HG03103 (cell line): ENCODE data around the gene POLR3A.
A peak's percentile ranks its signal among the peaks of the same experiment; 100 is the strongest.
"Not testable (repeated sequence)": the region's sequence is repeated elsewhere in the genome, so short reads cannot be mapped to it uniquely, and the experiment has no call there.

Source experiments
- ATAC-seq: cut with Tn5 transposase; IDR thresholded peaks from one replicate; pipeline ENCODE4 v1.9.1; 2021; ENCODE audit warnings: low read depth; ENCODE audit not compliant: unreplicated experiment

Gene POLR3A

DNA sequence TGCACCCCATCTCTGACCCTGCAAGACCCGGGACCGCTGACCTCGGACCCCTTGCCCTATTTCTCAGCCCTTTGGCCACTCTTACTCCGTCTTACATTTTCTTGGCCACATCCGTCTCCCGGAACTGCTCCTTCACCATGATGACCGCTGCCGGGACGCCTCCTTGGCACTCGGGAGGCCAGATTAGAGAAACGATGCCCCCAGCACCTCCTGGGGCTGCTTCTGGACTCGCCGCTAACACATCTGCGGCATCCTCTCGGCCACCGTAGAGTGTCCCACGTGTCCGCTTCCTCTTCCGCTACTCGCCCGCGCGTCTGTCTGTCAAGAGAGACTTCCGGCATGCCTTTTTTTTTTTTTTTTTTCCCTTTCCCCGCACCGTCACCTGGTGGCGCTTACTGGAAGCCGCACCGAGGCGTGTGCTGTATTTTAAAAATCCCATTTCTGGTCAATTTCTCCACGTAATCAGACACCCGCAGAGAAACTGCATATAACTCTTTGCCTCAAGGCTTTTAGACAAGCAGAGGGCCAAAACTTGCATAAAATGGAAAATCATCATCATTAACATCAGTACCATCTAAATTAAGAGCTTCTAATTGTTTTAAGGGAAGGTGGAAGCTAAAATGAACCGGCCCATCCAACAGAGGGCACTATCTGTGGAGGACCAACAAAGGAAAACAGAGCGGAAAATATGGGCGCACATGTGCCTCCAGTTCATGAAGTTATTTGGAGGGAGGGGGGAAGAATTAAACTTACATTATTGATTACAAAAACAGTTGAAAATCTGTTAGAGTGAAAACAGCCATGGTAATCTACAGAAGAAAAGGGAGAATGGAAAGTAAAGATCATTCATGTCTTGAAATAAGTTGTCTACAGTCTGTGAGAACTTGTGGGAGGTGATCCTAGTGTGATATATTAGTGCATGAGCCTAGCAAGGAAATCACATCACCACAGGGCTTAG is at the start of gene POLR3A:
Gene POLR3A, minus strand, starts transcription at position 247 of the 958 bp plus-strand sequence. Its CDS starts 108 bp downstream, at position 139.
- peak; percentile 37 for ATAC-seq

DNA sequence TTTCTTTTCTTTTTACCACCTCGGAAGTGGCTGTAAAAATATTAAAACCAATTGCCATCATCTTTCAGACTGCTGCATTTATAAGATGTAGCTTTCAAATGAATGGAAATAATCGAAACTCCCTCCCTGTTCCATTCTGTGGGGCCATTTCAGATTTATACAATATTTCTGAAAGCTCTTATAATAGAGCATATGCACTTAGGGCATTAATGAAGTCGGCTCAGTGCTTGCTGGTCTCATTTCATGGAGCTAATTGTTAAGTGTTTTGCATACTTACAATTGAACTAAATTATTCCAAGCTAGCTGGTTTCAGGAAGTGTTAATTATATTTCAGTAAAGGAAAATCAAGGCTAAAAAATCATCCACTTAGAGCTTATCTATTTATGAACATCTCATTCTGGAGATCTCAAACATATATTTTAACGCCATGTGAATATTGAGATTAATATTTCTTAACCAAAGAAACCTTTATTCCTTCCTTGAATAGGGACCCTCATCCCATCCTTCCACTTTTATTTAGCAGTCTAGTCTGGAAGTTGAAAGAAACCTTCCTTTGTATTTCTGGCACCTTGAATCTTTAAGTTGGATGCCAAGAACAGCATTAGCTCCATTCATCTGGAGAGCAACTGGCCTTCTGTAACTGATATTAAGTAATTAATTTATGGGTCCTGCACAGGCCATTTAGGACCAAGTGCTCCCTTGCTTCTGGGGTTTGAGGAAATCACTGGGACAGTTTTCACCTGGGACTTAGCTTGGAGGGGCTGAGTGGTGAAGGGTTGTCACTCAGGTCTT is 49.4 kb upstream of the POLR3A start:
- no peak for ATAC-seq

DNA sequence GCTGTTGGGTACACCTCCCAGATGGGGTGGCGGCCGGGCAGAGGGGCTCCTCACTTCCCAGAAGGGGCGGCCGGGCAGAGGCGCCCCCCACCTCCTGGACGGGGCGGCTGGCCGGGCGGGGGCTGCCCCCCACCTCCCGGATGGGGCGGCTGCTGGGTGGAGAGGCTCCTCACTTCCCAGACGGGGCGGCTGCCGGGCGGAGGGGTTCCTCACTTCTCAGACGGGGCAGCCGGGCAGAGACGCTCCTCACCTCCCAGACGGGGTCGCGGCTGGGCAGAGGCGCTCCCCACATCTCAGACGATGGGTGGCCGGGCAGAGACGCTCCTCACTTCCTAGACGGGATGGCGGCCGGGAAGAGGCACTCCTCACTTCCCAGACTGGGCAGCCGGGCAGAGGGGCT is 46.5 kb upstream of the POLR3A start:
- not testable (repeated sequence) for ATAC-seq

DNA sequence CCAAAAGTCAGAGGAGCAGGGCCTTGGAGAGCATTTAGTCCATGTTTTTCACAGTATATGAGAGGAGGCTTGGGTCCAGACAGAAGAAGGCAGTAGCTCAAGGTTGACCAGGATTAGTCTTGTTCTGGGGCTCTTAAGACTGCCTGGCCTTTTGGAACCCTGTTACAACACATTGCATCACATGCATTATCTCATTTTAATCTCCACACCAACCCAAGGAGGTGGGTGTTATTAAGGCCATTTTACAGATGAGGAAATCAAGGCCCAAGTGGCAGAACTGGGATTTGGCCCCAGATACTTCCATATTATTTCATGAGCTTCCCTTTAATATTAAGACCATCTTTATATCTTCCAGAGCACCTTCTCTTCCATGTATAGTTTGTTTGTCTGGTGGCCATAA is 43.2 kb upstream of the POLR3A start:
- ATAC-seq = no peak

DNA sequence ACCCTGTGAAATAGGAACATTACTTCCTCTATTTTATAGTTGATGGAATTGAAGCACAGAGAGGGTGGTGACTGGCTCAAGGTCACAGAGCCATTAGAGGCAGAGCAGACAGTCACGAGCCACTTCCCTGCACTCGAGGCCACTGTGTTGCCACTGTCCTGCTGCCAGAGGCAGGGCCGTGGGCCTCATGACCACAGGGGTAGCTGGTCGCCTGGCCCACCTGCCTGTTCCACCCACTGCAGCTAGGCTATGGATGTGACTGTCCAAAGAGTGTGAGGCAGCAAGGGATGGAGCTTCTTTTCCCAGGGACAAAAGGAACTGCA is 42.5 kb upstream of the POLR3A start:
- ATAC-seq = no peak

DNA sequence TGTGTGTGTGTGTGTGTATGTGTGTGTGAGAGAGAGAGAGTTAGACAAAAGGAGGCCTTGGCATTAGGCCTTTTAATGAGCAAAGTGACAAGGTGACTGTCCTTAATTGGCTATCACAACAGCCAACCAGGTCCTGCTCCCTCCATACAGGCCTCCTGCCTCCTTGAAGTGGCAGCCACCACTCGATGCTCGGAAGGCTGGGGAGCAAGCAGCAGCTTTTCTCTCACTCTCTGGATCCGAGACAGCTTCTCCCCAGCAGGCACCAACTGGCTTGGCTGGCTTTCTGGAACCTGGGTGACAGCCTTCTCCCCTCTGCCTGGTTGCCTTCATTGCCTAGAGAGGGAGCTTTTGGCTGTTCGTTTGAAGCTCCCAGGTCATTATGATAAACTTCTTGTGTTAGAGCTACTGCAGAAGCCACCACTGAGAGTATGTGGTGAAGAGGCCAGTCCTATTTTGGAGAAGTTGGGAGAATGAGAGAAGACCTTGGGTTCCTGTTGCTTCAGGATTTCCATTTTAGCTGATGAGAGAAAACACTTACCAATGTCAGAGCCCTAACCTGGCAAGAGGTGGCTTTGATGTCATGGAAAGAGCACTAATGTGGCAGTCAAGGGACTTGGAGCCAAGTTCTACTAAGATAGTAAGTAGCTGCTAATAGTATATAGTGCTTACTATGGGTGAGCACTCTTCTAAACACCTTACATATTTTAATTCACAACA is 42.0 kb upstream of the POLR3A start:
- ATAC-seq = no peak

DNA sequence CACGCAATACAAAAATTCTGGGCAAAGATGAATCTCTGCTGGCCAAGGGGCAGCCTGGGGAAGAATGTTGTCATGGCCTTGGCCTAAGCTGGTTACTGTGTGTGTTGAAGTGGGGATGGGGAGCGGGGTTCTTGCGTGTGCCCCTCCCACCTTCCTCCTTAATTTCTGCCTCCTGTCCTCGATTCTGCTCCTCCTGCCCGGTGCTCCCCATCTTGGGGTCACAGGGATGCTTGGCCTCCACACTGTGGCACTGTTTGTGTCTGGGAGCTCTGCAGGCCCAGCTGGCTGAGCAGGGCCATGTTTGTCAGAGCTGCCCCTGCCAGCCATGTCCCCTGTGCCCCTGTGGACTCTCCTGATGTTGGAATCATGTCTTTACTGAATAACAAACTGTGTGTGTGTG is 41.4 kb upstream of the POLR3A start:
- ATAC-seq = no peak

DNA sequence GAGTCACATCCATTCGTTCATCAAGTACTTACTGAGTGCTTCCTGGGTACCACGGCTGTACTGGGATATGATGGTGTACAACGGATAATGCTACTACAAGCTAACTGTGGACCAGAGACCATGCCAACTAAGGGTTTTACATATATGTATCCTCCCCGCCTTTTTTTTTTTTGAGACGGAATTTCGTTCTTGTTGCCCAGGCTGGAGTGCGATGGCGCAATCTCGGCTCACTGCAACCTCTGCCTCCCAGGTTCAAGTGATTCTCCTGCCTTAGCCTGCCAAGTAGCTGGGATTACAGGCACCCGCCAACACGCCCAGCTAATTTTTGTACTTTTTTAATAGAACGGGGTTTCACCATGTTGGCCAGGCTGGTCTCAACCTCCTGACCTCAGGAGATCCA is 40.7 kb upstream of the POLR3A start:
- ATAC-seq = not testable (repeated sequence)

DNA sequence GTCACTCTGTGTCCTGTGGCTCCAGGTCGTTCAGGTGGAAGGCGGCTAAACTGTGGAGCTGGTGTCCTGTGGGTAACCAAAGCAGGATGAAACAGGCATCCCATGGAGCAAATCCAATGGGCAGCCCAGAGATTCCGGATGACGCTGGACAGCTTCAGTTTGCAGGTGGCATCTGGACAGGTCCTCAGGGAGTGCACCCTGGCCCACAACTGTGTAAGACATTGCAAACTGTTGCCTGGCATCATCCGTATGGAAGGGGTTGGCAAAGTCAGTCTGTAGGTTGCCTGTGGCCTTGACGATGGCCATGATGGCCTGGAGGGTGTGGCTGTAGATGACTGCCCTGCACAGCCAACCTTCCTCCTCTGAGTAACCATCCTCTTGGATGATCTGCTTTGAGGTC is 39.8 kb upstream of the POLR3A start:
- no peak for ATAC-seq

DNA sequence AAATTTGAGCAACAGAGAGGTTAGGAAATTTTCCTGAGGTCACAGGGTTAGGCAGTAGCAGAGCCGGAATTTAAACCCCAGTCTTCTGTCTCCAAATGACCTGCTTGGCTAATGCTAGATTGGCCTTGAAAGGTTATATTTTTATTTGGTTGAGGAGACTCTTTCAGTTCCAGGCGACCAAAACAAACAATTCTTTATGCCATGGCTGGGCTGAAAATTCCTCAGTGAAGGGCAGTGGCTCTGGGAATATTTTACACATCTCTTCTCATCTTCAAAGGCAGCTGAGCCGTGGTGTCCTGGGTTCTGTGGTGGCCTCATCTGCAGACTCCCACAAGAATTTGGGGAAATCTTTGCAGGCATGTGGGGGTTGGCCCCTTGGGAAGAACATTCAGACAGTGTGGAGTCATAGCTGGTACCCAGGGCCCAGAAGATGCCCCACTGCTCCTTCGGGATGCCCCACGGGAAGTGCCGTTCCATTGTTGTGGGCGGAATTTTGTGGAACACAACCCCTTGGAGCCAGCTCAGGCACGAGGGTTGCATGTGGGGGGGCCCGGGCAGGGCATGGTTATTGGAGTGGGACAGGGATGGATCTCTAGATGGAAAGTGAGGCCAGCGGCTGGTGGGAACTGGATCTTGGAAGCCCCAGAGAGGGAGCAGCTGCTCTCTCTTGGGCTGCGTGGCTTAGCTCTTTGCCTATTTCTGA is 37.6 kb upstream of the POLR3A start:
- ATAC-seq = no peak

DNA sequence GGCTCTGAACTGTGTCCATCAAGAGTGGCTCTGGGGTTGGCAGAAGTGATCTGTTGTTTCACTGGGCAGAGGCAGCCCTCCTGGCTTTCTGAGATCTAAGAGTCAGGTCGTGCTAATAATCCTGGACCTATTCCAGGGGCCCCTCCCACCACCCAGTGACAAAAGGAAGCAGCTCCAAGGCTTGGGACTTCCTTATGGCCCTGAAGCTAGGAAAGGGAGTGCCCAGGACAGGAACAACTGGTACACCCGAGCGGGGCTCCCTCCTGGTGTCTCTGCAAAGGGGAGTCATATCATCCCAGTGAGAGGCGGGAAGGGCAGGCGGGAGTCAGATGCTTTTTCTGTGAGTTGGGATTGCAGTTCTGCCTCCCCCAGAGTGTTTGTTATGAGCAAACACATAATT is 36.7 kb upstream of the POLR3A start:
- ATAC-seq = no peak

DNA sequence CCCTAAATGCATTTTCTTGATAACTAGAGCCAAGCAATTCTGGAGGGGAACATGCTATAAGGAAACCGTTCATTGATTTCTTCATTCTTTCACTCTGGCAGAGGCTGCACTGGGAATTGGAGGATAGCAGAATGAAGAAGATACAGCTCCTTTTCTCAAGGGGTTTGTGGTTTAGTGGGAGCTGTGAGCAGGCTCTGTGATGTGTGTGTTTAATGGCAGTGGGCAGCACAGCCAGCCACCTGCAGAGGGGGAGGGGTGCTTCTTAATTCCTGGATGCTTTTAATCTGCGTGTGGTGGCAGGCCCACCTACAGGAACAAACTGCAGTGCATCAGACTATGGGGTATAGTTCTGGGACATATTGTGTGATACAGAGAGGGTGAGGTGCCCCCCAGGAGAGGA is 36.3 kb upstream of the POLR3A start:
- ATAC-seq = no peak

DNA sequence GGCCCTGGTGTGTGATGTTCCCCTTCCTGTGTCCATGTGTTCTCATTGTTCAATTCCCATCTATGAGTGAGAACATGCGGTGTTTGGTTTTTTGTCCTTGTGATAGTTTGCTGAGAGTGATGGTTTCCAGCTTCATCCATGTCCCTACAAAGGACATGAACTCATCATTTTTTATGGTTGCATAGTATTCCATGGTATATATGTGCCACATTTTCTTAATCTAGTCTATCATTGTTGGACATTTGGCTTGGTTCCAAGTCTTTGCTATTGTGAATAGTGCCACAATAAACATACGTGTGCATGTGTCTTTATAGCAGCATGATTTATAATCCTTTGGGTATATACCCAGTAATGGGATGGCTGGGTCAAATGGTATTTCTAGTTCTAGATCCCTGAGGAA is 35.6 kb upstream of the POLR3A start:
- ATAC-seq = not testable (repeated sequence)

DNA sequence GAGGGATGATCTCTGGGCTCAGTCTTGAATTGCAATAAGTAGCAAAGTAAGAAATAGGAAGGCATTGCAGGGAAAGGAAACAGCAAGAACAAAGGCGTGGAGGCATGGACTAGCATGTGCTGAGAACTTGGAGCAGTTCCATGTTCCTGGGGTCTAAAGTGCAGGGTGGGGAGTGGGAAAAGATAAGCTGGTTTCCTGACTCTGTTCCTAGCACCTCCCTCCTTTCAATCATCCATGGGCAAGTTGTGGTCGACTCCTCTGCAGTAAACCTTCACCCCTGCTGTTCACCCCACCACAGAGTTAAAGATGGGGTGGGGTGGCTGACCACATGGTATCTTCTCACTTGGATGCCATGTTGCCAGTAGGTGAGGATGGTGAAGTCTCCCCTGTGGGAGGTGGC is 33.9 kb upstream of the POLR3A start:
- ATAC-seq = no peak

DNA sequence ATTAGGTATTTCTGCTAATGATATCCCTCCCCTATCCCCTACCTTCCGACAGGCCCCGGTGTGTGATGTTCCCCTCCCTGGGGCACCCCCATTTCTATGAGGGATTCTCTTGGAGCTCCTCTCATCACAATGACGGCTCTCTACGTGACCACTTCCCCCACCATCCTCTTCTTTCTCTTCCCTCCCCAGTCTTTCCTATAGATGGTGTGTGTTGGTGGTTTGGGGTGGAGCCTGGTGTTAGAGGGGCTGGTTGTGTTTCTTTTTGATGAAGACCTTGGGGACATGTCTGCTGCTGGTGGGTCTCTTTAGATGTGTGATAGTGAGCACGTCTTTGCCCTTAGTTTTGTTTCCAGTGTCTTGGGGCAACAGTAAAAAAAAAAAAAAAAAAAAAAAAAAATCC is 33.0 kb upstream of the POLR3A start:
- ATAC-seq = no peak

DNA sequence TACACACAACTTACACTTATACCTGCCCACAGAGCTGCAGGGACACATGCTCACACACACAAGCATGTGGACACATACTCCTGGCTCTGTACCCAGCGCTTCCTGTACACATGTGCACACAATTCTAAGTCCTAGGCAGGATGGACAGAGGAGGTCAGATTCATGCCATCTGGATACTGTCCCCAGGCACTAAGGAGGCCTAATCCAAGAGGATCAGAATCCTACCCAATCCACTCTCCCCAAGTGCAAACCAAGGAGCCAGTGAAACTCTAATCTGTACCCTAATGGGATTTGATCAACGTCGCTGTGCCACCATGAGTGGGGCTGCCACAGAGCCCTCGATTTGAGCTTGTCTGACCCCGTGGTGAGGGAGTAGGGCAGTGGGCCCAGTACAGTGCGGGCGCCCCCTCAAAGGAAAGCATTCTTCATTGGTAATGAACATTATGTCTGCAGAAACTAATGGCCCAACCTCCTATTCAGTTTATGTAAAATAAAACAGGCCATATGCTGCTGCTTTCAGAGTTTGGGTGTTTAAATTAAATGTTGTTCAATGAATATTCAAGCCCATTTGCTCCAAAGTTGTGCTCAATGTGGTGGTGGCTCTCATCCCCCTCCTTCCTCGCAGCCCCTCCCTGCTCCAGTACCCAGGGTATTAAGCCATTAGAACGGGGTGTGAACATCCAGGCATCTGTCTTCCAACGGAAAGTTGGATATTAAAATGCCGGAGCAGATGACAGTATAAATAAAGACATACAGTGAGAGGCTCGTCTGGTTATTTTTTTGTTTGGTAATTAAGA is 30.8 kb upstream of the POLR3A start:
- no peak for ATAC-seq

DNA sequence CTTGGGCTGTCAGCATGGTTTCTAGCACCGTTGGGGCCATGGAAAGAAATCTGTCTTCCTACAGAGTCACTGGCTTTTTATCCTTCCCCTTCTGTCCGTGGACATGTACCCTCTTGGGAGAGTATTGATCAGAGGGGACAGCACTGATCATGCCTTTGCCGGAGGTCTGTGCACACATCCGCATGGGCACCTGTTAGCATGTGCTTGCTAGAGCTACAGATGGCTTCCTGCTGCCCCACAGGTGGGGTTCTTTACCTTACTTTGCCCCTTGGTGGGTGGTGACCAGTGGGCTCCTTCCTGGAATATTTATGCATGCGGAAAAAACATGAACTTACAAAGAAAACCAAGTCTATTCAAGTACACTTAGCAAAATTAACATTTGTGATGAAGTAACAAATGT is 29.2 kb upstream of the POLR3A start:
- ATAC-seq = no peak

DNA sequence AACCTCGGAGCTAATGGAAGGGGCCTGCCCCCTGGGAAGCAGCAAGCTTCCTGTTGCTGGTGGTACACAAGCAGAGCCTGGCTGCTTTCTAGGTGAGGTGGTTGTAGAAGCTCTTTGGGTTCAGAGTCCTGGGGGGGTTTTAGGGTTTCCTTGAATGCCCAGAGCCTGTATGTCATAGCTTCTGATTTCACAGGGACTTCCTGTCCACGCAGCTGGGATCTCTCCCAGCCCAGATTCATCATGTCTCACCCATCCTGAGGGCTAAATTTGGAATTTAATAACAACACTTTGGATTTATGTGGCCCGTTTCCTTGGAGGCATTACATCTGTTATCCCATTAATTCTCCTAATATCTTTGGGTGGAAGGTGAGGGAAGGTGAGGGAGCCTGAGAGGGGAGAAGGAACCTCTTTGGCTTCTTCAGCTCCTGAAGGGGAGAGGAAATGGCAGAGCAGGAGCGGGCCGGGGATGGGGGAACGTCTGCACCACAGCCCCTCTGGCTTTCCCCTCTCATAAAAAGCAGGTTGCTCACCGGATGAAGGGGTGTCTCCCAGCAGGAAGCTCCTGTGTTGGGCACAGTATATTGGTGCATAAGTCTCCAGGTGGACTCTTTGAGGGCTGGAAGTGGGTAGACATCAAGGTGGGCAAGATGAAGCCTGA is 24.0 kb upstream of the POLR3A start:
- no peak for ATAC-seq

DNA sequence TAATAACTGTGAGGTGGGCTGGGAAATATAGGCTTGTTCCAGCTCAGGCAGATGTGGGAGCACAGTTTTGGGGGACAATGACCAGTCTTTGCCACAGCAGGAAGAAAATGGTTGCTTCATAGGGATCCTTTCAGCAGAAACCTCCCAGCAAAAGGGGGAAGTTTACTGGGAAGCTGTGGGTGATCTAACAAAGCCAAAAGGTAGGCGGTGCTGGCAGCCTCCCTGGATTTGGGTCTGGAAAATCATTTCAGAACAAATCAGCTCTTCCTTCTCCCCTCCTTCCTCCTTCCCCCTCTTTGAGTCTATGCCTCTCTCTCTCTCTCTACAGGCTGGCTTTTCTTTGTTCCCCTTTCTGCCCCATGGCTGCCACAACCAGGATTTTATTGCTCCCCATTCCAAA is 20.5 kb upstream of the POLR3A start:
- no peak for ATAC-seq
